HEK293 (cell line): ENCODE measurements around the gene TINAGL1.

Experiments used
- CTCF ChIA-PET: fragments of 350-600 bp; formaldehyde crosslinking; extraction: SDS; loops from one replicate; lab custom pipeline; 2021; ENCODE audit warnings: antibody characterized with exemption; lab: Yijun Ruan, JAX
- POLR2A ChIA-PET: fragments of 300-600 bp; formaldehyde crosslinking; extraction: SDS; loops from one replicate; lab custom pipeline; 2020; ENCODE audit warnings: antibody characterized with exemption, inconsistent platforms; lab: Yijun Ruan, JAX
- H3K27ac ChIP-seq: fragments of 200-500 bp; sonication (Bioruptor generic); 2 replicates; pipeline ENCODE4 v1.5.1; 2014; ENCODE audit warnings: low read depth, low read length, control low read depth, inconsistent platforms; ENCODE audit errors: extremely low read depth
- H3K36me3 ChIP-seq, 2 experiments: fragments of 200-500 bp in 1 of 2; sonication (Bioruptor generic) in 1 of 2; 1 replicate in 1 of 2; 2 replicates in 1 of 2; pipeline ENCODE4 v1.5.1; 2014 to 2017; ENCODE audit warnings: inconsistent platforms in 2 of 2, low read length in 2 of 2; ENCODE audit not compliant: control insufficient read depth in 2 of 2, insufficient read depth in 1 of 2
- H3K4me1 ChIP-seq: fragments of 200-500 bp; sonication (Bioruptor generic); 2 replicates; pipeline ENCODE4 v1.5.1; 2014; ENCODE audit warnings: mild to moderate bottlenecking, low read length, inconsistent platforms; ENCODE audit not compliant: control insufficient read depth, insufficient read depth
- H3K4me3 ChIP-seq: 2 replicates; pipeline ENCODE4 v1.5.1; 2011; ENCODE audit warnings: low read depth, mild to moderate bottlenecking, control low read depth, low read length, moderate library complexity
- H3K9me3 ChIP-seq: fragments of 200-500 bp; sonication (Bioruptor generic); 2 replicates; pipeline ENCODE4 v1.5.1; 2014; ENCODE audit warnings: low read depth, low read length, inconsistent platforms; ENCODE audit not compliant: control insufficient read depth, insufficient read depth
- BCL6B ChIP-seq: fragments of 450-650 bp; formaldehyde crosslinking; IDR thresholded peaks from 2 replicates; pipeline ENCODE4 v1.5.1; 2017; ENCODE audit warnings: missing biosample characterization, missing genetic modification characterization
- GLI2 ChIP-seq: fragments of 450-650 bp; formaldehyde crosslinking; IDR thresholded peaks from 2 replicates; pipeline ENCODE4; 2017; ENCODE audit warnings: missing biosample characterization, missing genetic modification characterization, low read depth, borderline replicate concordance
- KLF16 ChIP-seq: fragments of 450-650 bp; formaldehyde crosslinking; IDR thresholded peaks from 2 replicates; pipeline ENCODE4 v1.5.1; 2017; ENCODE audit warnings: missing biosample characterization, missing genetic modification characterization
- MYNN ChIP-seq: fragments of 450-650 bp; formaldehyde crosslinking; IDR thresholded peaks from 2 replicates; pipeline ENCODE4 v1.5.1; 2016; ENCODE audit warnings: missing biosample characterization, missing genetic modification characterization, borderline replicate concordance
- ZBTB7A ChIP-seq: fragments of 450-650 bp; formaldehyde crosslinking; IDR thresholded peaks from 2 replicates; pipeline ENCODE4 v1.5.1; 2016; ENCODE audit warnings: low read depth, missing biosample characterization, missing genetic modification characterization
- ZIC2 ChIP-seq: fragments of 450-650 bp; formaldehyde crosslinking; IDR thresholded peaks from 2 replicates; pipeline ENCODE4 v1.5.1; 2016; ENCODE audit warnings: missing biosample characterization, missing genetic modification characterization
- ZNF112 ChIP-seq: fragments of 450-650 bp; formaldehyde crosslinking; IDR thresholded peaks from 2 replicates; pipeline ENCODE4 v1.5.0; 2017; ENCODE audit warnings: missing biosample characterization, missing genetic modification characterization
- ZNF157 ChIP-seq: fragments of 450-650 bp; formaldehyde crosslinking; IDR thresholded peaks from 2 replicates; pipeline ENCODE4 v1.5.1; 2016; ENCODE audit warnings: missing biosample characterization, missing genetic modification characterization
- ZNF19 ChIP-seq: fragments of 450-650 bp; formaldehyde crosslinking; IDR thresholded peaks from 2 replicates; pipeline ENCODE4; 2016; ENCODE audit warnings: missing biosample characterization, missing genetic modification characterization, low read depth
- ZNF341 ChIP-seq: fragments of 450-650 bp; formaldehyde crosslinking; IDR thresholded peaks from 2 replicates; pipeline ENCODE4; 2016; ENCODE audit warnings: low read depth, missing biosample characterization, missing genetic modification characterization
- ZNF518A ChIP-seq: fragments of 450-650 bp; formaldehyde crosslinking; conservative IDR thresholded peaks from 2 replicates; pipeline ENCODE4 v1.5.1; 2016; ENCODE audit warnings: low read depth, missing biosample characterization, missing genetic modification characterization
- ZNF600 ChIP-seq: fragments of 450-650 bp; formaldehyde crosslinking; IDR thresholded peaks from 2 replicates; pipeline ENCODE4 v1.5.1; 2016; ENCODE audit warnings: missing biosample characterization, missing genetic modification characterization
- ZNF677 ChIP-seq: fragments of 450-650 bp; IDR thresholded peaks from 2 replicates; pipeline ENCODE4 v1.5.0; 2018; ENCODE audit warnings: missing biosample characterization, mild to moderate bottlenecking, missing genetic modification characterization, moderate library complexity
- ZNF768 ChIP-seq: fragments of 450-650 bp; formaldehyde crosslinking; IDR thresholded peaks from 2 replicates; pipeline ENCODE4 v1.5.1; 2018; ENCODE audit warnings: missing biosample characterization, mild to moderate bottlenecking, missing genetic modification characterization
- ZNF776 ChIP-seq: fragments of 450-650 bp; formaldehyde crosslinking; IDR thresholded peaks from 2 replicates; pipeline ENCODE4 v1.5.0; 2017; ENCODE audit warnings: missing biosample characterization, missing genetic modification characterization, borderline replicate concordance

TINAGL1 gene

GRCh38 chr1:31564606-31564989, 11.7 kb upstream of the TINAGL1 start (continued):
- TF ChIP-seq ZNF518A (tag by site-specific recombination), result no peak
- TF ChIP-seq KLF16 (tag by site-specific recombination), result no peak
- TF ChIP-seq ZNF768 (tag by site-specific recombination), result no peak
- TF ChIP-seq MYNN, result no peak

- ChIA-PET POLR2A (no interaction called here), CTCF (interaction anchor here (0.6 to 6.6 kb wide), 4 partner anchors 17 to 396 kb away, joined by 3 to 120 read pairs (median 4); no protein-coding TSS in a partner anchor)
- no peaks in the 10 kb centered on the region for H3K4me1 ChIP-seq
- no peaks in the 10 kb centered on the region for H3K9me3 ChIP-seq
- H3K27ac ChIP-seq, result no peak overlapping the region
- TF ChIP-seq ZNF677 (tag by site-specific recombination) (no peak), ZNF112 (tag by site-specific recombination) (no peak), GLI2 (tag by site-specific recombination) (no peak), ZNF776 (tag by site-specific recombination) (no peak), ZBTB7A (tag by site-specific recombination) (no peak)
- no peak overlapping the region for H3K4me3 ChIP-seq
- H3K36me3 ChIP-seq, result no peaks in the 10 kb centered on the region
These were observed 8.3 kb upstream of the TINAGL1 start for GRCh38 chr1:31567956-31568570.

GRCh38 chr1:31568895-31569595, 7.3 kb upstream of the TINAGL1 start:
- Histone ChIP-seq H3K27ac (no peak overlapping the region), H3K9me3 (no peaks in the 10 kb centered on the region), H3K4me1 (no peaks in the 10 kb centered on the region), H3K36me3 (no peaks in the 10 kb centered on the region), H3K4me3 (no peak overlapping the region)
- CTCF ChIA-PET, result interaction anchor here (0.8 to 3.7 kb wide), 2 partner anchors 24 to 174 kb away, joined by 5 to 16 read pairs; no protein-coding TSS in a partner anchor
- TF ChIP-seq ZNF341 (0 out of 2 replicates have a peak, but pooled peaks have one; percentile 45), ZNF157 (no peak), BCL6B (tag by site-specific recombination) (no peak), ZNF600 (no peak), ZIC2 (0 out of 2 replicates have a peak, but pooled peaks have one; percentile 11), ZNF19 (tag by site-specific recombination) (no peak)
- POLR2A ChIA-PET, result no interaction called here
